Smooth muscle cell (in vitro differentiated cells): ENCODE data around the gene FBN1. TPM values are rescaled to one million over a fixed set of nuclear protein-coding genes. Genes with fewer than 3 reads are reported as not detected.

Experiments
- DNase-seq: peaks from one replicate; lab custom pipeline; 2025; ENCODE audit not compliant: unreplicated experiment; lab: John Stamatoyannopoulos, UW
- H2AFZ ChIP-seq: fragments of 200-600 bp; sonication (generic); 2 replicates; pipeline ENCODE4 v1.6.0; 2016; ENCODE audit warnings: antibody characterized with exemption, low read depth, mild to moderate bottlenecking
- H3F3A ChIP-seq: fragments of 200-600 bp; sonication (generic); 2 replicates; pipeline ENCODE4 v1.6.0; 2017; ENCODE audit warnings: antibody characterized with exemption, low read depth
- H3K27ac ChIP-seq: fragments of 200-600 bp; sonication (generic); 2 replicates; pipeline ENCODE4 v1.5.1; 2016; ENCODE audit warnings: low read depth, mild to moderate bottlenecking
- H3K27me3 ChIP-seq: fragments of 200-600 bp; sonication (generic); 2 replicates; pipeline ENCODE4 v1.6.1; 2016; ENCODE audit warnings: low read depth, mild to moderate bottlenecking
- H3K36me3 ChIP-seq: fragments of 200-600 bp; sonication (generic); 2 replicates; pipeline ENCODE4 v1.5.1; 2016; ENCODE audit warnings: low read depth
- H3K4me1 ChIP-seq: fragments of 200-600 bp; sonication (generic); 2 replicates; pipeline ENCODE4 v1.5.1; 2016; ENCODE audit warnings: low read depth
- H3K4me2 ChIP-seq: fragments of 200-600 bp; sonication (generic); 2 replicates; pipeline ENCODE4 v1.6.0; 2016; ENCODE audit warnings: mild to moderate bottlenecking
- H3K4me3 ChIP-seq: fragments of 200-600 bp; sonication (generic); 2 replicates; pipeline ENCODE4 v1.5.1; 2016; ENCODE audit warnings: mild to moderate bottlenecking
- H3K79me2 ChIP-seq: fragments of 200-600 bp; sonication (generic); 2 replicates; pipeline ENCODE4 v1.6.0; 2016; ENCODE audit warnings: low read depth, mild to moderate bottlenecking
- H3K9ac ChIP-seq: fragments of 200-600 bp; sonication (generic); 2 replicates; pipeline ENCODE4 v1.6.0; 2016; ENCODE audit warnings: low read depth
- H3K9me3 ChIP-seq: fragments of 200-600 bp; sonication (generic); replicated peaks from 2 replicates; pipeline ENCODE4 v1.5.1; 2016; ENCODE audit warnings: low read depth
- H4K20me1 ChIP-seq: fragments of 200-600 bp; sonication (generic); 2 replicates; pipeline ENCODE4 v1.6.0; 2016; ENCODE audit warnings: low read depth
- WGBS: methylation state at CpG from one replicate; pipeline ENCODE4 v1.1.7; 2016; ENCODE audit warnings: low lambda C conversion rate; 5-methylcytosine and 5-hydroxymethylcytosine counted together
- polyA plus RNA-seq: library from polyadenylated mRNA; unstranded; fragments of >200 nt; fragmentation: Nextera tagmentation; extraction: Ambion mirVana; gene quantifications from 2 replicates; pipeline ENCODE4 v1.2.1, GENCODE V29; 2016
- total RNA-seq: library from RNA; depleted of rRNA; stranded (reverse); fragments of >200 nt; gene quantifications from 2 replicates; pipeline ENCODE4 v1.2.3, GENCODE V29; 2014
- TF ChIP-seq, protein P1 (sequence below): fragments of 200-600 bp; sonication (generic); IDR thresholded peaks from 2 replicates; pipeline ENCODE4 v1.5.1; 2017; ENCODE audit warnings: borderline replicate concordance, mild to moderate bottlenecking, antibody characterized with exemption; ENCODE audit not compliant: insufficient read depth, poor library complexity, severe bottlenecking

FBN1 gene
- total and polyA plus RNA-seq, 2 experiments from 2014 or later, result 137 to 330 TPM

DNA sequence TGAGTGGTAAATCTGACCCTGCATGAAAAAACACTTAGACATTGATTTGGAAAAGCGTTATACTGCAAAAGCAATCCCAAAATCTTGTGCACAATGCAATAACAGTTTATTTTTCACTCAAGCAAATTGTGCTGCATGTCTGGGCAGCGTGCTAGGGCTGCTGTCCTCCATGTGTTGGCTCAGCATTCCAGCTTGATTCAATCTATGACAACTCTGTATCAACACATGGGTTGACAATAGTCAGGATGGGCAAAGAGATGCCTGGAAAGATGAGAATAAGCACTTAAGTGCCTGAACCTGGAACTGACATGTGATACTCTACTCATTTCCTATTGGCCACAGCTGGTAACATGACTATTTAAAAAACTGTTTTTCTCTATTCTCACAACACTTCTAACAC is 262.5 kb downstream of the FBN1 start:
- H3K36me3 ChIP-seq, result no peaks in the 10 kb centered on the region
- no peak overlapping the region for H3K27ac ChIP-seq
- no peaks in the 10 kb centered on the region for H3K4me1 ChIP-seq
- H4K20me1 ChIP-seq, result no peaks in the 10 kb centered on the region
- no peak overlapping the region for H3K4me2 ChIP-seq
- H2AFZ ChIP-seq, result no peak overlapping the region
- H3K4me3 ChIP-seq, result no peak overlapping the region
- no peaks in the 10 kb centered on the region for H3K27me3 ChIP-seq
- H3K9ac ChIP-seq, result no peak overlapping the region
- H3K79me2 ChIP-seq, result no peaks in the 10 kb centered on the region
- no peaks in the 10 kb centered on the region for H3F3A ChIP-seq
- TF ChIP-seq, protein P1, sequence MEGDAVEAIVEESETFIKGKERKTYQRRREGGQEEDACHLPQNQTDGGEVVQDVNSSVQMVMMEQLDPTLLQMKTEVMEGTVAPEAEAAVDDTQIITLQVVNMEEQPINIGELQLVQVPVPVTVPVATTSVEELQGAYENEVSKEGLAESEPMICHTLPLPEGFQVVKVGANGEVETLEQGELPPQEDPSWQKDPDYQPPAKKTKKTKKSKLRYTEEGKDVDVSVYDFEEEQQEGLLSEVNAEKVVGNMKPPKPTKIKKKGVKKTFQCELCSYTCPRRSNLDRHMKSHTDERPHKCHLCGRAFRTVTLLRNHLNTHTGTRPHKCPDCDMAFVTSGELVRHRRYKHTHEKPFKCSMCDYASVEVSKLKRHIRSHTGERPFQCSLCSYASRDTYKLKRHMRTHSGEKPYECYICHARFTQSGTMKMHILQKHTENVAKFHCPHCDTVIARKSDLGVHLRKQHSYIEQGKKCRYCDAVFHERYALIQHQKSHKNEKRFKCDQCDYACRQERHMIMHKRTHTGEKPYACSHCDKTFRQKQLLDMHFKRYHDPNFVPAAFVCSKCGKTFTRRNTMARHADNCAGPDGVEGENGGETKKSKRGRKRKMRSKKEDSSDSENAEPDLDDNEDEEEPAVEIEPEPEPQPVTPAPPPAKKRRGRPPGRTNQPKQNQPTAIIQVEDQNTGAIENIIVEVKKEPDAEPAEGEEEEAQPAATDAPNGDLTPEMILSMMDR, result no peak
- DNase-seq, result no peak
- no peaks in the 10 kb centered on the region for H3K9me3 ChIP-seq
- WGBS, result 95% methylated on average over 2 of the region's 2 CpGs

DNA sequence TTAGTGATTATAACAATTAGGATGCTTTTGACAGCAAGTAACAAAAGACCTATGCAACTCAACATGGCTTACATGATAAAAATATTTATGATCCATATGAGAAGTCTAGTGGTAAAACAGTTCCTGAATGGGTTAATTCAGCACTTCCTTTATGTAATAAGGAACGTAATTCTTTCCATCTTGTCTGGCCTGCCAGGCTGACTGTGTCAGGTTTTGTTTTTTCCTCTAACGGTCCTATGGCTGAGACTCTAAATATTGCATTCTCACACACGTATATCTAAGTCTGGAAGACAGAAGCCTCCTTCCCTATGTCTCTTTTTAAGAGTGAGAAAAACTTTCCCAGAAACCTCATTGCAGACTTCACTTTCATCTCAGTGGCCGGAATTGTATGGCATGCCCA is 263.6 kb downstream of the FBN1 start:
- no peaks in the 10 kb centered on the region for H3K79me2 ChIP-seq
- H2AFZ ChIP-seq, result no peak overlapping the region
- no peaks in the 10 kb centered on the region for H3K9me3 ChIP-seq
- 69% methylated on average over 4 of the region's 4 CpGs for WGBS
- H4K20me1 ChIP-seq, result no peaks in the 10 kb centered on the region
- no peak overlapping the region for H3K4me2 ChIP-seq
- TF ChIP-seq, protein P1, result no peak
- no peaks in the 10 kb centered on the region for H3K4me1 ChIP-seq
- H3F3A ChIP-seq, result no peaks in the 10 kb centered on the region
- H3K27me3 ChIP-seq, result no peaks in the 10 kb centered on the region
- no peak overlapping the region for H3K9ac ChIP-seq
- H3K27ac ChIP-seq, result no peak overlapping the region
- no peak overlapping the region for H3K4me3 ChIP-seq
- DNase-seq, result no peak
- H3K36me3 ChIP-seq, result no peaks in the 10 kb centered on the region

DNA sequence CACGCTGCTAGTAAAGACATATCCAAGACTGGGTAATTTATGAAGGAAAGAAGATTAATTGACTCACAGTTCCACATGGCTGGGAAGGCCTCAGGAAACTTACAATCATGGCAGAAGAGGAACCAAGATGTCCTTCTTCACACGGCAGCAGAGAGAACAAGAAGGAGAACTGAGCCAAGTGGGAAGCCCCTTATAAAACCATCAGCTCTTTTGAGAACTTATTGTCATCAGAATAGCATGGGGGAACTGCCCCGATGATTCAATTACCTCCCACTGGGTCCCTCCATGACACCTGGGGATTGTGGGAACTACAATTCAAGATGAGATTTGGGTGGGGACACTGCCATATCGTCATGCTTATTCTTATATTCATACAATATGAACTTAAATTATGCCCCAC is 265.3 kb downstream of the FBN1 start:
- Histone ChIP-seq H2AFZ (no peak overlapping the region), H3K9ac (no peak overlapping the region), H3K27ac (no peak overlapping the region), H3K4me2 (no peak overlapping the region), H3F3A (no peaks in the 10 kb centered on the region), H3K4me1 (no peaks in the 10 kb centered on the region), H3K27me3 (no peaks in the 10 kb centered on the region), H3K36me3 (no peaks in the 10 kb centered on the region), H3K79me2 (no peaks in the 10 kb centered on the region), H4K20me1 (no peaks in the 10 kb centered on the region), H3K4me3 (no peak overlapping the region), H3K9me3 (no peaks in the 10 kb centered on the region)
- TF ChIP-seq, protein P1, result no peak
- DNase-seq, result no peak
- WGBS, result 90% methylated on average over 4 of the region's 4 CpGs

DNA sequence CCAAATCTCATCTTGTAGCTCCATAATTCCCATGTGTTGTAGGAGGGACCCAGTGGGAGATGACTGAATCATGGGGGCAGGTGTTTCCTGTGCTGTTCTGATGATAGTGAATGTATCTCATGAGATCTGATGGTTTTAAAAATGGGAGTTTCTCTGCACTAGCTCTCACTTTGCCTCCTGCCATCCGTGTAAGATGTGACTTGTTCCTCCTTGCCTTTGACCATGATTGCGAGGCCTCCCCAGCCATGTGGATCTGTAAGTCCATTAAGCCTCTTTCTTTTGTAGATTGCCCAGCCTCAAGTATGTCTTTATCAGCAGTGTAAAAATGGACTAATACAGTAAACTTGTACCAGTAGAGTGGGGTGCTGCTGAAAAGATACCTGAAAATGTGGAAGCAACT is 269.7 kb downstream of the FBN1 start:
- H3K4me2 ChIP-seq, result no peak overlapping the region
- no peaks in the 10 kb centered on the region for H3K27me3 ChIP-seq
- no peaks in the 10 kb centered on the region for H3F3A ChIP-seq
- H3K9ac ChIP-seq, result no peak overlapping the region
- H3K36me3 ChIP-seq, result no peaks in the 10 kb centered on the region
- 93% methylated on average over 2 of the region's 2 CpGs for WGBS
- H2AFZ ChIP-seq, result no peak overlapping the region
- no peak overlapping the region for H3K4me3 ChIP-seq
- no peaks in the 10 kb centered on the region for H3K79me2 ChIP-seq
- H3K27ac ChIP-seq, result no peak overlapping the region
- no peaks in the 10 kb centered on the region for H3K4me1 ChIP-seq
- no peak for DNase-seq
- H3K9me3 ChIP-seq, result no peaks in the 10 kb centered on the region
- TF ChIP-seq, protein P1, result no peak
- no peaks in the 10 kb centered on the region for H4K20me1 ChIP-seq
